SK-N-SH (cell line): ENCODE results near the gene KCNJ11.
A peak's percentile ranks its signal among the peaks of the same experiment; 100 is the strongest.

ENCODE experiments used
- CTCF ChIP-seq: fragments of 200-600 bp; sonication (generic); IDR thresholded peaks from 2 replicates; pipeline ENCODE4 v1.6.1; 2017; ENCODE audit warnings: antibody characterized with exemption, mild to moderate bottlenecking, moderate library complexity
- EZH2phosphoT487 ChIP-seq: fragments of 200-600 bp; sonication (generic); IDR thresholded peaks from 2 replicates; pipeline ENCODE4 v1.6.1; 2017; ENCODE audit warnings: low read depth, mixed run types, mild to moderate bottlenecking, antibody characterized with exemption, moderate library complexity, borderline replicate concordance
- FOSL2 ChIP-seq: IDR thresholded peaks from 2 replicates; pipeline ENCODE4 v1.4.0; 2012; ENCODE audit warnings: low read depth, mild to moderate bottlenecking, moderate library complexity, borderline replicate concordance
- POLR2AphosphoS5 ChIP-seq: IDR thresholded peaks from 2 replicates; pipeline ENCODE4 v1.6.1; 2012; ENCODE audit warnings: low read depth, low read length
- RFX5 ChIP-seq: IDR thresholded peaks from 2 replicates; pipeline ENCODE4 v1.6.1; 2012; ENCODE audit warnings: mild to moderate bottlenecking, improper control_type of control experiment, low read length
- TAF1 ChIP-seq: IDR thresholded peaks from 2 replicates; pipeline ENCODE4 v1.6.1; 2012; ENCODE audit warnings: low read depth, mild to moderate bottlenecking, low read length, moderate library complexity, borderline replicate concordance
- YY1 ChIP-seq: IDR thresholded peaks from 2 replicates; pipeline ENCODE4 v1.4.0; 2012; ENCODE audit warnings: low read depth, mild to moderate bottlenecking
- TF ChIP-seq, protein P1 (sequence below): IDR thresholded peaks from 2 replicates; pipeline ENCODE4 v1.4.0; 2012; ENCODE audit warnings: low read depth, borderline replicate concordance

- TF ChIP-seq RFX5 = no peak
- TF ChIP-seq POLR2AphosphoS5 = no peak
- no peak for TF ChIP-seq YY1
- TF ChIP-seq TAF1 = no peak
- TF ChIP-seq FOSL2 = no peak
- TF ChIP-seq CTCF = no peak
- TF ChIP-seq, protein P1, sequence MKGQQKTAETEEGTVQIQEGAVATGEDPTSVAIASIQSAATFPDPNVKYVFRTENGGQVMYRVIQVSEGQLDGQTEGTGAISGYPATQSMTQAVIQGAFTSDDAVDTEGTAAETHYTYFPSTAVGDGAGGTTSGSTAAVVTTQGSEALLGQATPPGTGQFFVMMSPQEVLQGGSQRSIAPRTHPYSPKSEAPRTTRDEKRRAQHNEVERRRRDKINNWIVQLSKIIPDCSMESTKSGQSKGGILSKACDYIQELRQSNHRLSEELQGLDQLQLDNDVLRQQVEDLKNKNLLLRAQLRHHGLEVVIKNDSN = peak; percentile 40; the same call in 1 of the 2 replicates
- no peak for TF ChIP-seq EZH2phosphoT487
Observed at GRCh38 chr11:17407575-17407974, 19.1 kb upstream of the KCNJ11 start.
